CD4-positive, alpha-beta T cell (primary cell): Measurements from ENCODE around the gene EPGN. TPM values are rescaled to one million over a fixed set of nuclear protein-coding genes. Genes with fewer than 3 reads are reported as not detected.

Source experiments
- ATAC-seq: fragments of 200-7000 bp; cut with Tn5 transposase; one replicate; pipeline ENCODE4 v1.10.0; 2022; ENCODE audit warnings: mild to moderate bottlenecking; ENCODE audit not compliant: poor library complexity
- CTCF ChIA-PET: fragments of 350-600 bp; sonication (Branson Sonifier 250); formaldehyde crosslinking; loops from one replicate; lab custom pipeline; 2021; ENCODE audit warnings: antibody characterized with exemption, inconsistent platforms; lab: Charles Lee
- POLR2A ChIA-PET: fragments of 350-600 bp; sonication (Branson Sonifier 250); formaldehyde crosslinking; loops from one replicate; lab custom pipeline; 2021; ENCODE audit warnings: antibody characterized with exemption, inconsistent platforms; lab: Charles Lee
- DNase-seq, 14 experiments: peaks; one replicate each; pipeline ENCODE4 v3.0.0-alpha.2; 2013 to 2020; ENCODE audit warnings: mixed read lengths in 2 of 14
- H3K27ac ChIP-seq, 2 donors: one replicate each; pipeline versions ENCODE4 v1.5.1 to v1.7.0; 2013; ENCODE audit warnings: low read length in 2 of 2, low read depth in 1 of 2, mild to moderate bottlenecking in 1 of 2
- H3K27me3 ChIP-seq, 2 experiments: 1 replicate in 1 of 2; 2 replicates in 1 of 2; pipeline versions ENCODE4 v1.6.1 to v1.7.0; 2013; ENCODE audit warnings: low read length in 2 of 2, control low read depth in 1 of 2, mild to moderate bottlenecking in 1 of 2, moderate library complexity in 1 of 2; ENCODE audit not compliant: insufficient read depth in 2 of 2, control insufficient read depth in 1 of 2
- H3K36me3 ChIP-seq: one replicate; pipeline ENCODE4 v1.6.1; 2013; ENCODE audit warnings: low read length, control low read depth; ENCODE audit not compliant: insufficient read depth
- H3K4me1 ChIP-seq: one replicate; pipeline ENCODE4 v1.6.1; 2013; ENCODE audit warnings: low read length, control low read depth; ENCODE audit not compliant: insufficient read depth
- H3K4me3 ChIP-seq: one replicate; pipeline ENCODE4 v1.5.1; 2013; ENCODE audit warnings: mild to moderate bottlenecking, low read length, moderate library complexity
- H3K9me3 ChIP-seq, 2 experiments: 1 replicate in 1 of 2; 2 replicates in 1 of 2; pipeline versions ENCODE4 v1.6.1 to v1.7.0; 2013; ENCODE audit warnings: low read length in 2 of 2, mild to moderate bottlenecking in 2 of 2, control low read depth in 1 of 2, moderate library complexity in 1 of 2; ENCODE audit not compliant: control insufficient read depth in 1 of 2, insufficient read depth in 1 of 2
- H3K27ac Mint-ChIP-seq: one replicate; pipeline ENCODE4 v1.8.0; 2020; ENCODE audit warnings: mixed read lengths
- H3K27me3 Mint-ChIP-seq: one replicate; pipeline ENCODE4 v1.8.0; 2021; ENCODE audit warnings: mixed read lengths
- H3K36me3 Mint-ChIP-seq: one replicate; pipeline ENCODE4 v1.8.0; 2021; ENCODE audit warnings: low read depth, mixed read lengths
- H3K4me1 Mint-ChIP-seq: one replicate; pipeline ENCODE4 v1.8.0; 2021; ENCODE audit warnings: low read depth, mixed read lengths
- H3K4me3 Mint-ChIP-seq: one replicate; pipeline ENCODE4 v1.8.0; 2020; ENCODE audit warnings: mild to moderate bottlenecking, mixed read lengths
- H3K9me3 Mint-ChIP-seq: one replicate; pipeline ENCODE4 v1.8.0; 2020; ENCODE audit warnings: mixed read lengths
- intact Hi-C, 2 experiments: fragments of 100-400 bp; cut with DNase I in 1 of 2; cut with micrococcal nuclease in 1 of 2; formaldehyde crosslinking; loops; one replicate each; pipeline versions ENCODE4 v1.15.1 to v1.9.0; 2023 to 2025; cut with DNase I, micrococcal nuclease
- total RNA-seq, 174 experiments: library from RNA in 2 of 174; stranded (reverse) in 2 of 174; gene quantifications; one replicate each; pipeline ENCODE4 v1.2.3 and lab custom pipeline; 2021 to 2026
- TF ChIP-seq, protein P1 (sequence below): fragments of 200-600 bp; IDR thresholded peaks from one replicate; pipeline ENCODE4 v1.8.0; 2022; ENCODE audit warnings: antibody characterized with exemption, mild to moderate bottlenecking

The EPGN gene
- total RNA-seq, 2 experiments from 2014 or later = 3.7 to 5.9 TPM

DNA sequence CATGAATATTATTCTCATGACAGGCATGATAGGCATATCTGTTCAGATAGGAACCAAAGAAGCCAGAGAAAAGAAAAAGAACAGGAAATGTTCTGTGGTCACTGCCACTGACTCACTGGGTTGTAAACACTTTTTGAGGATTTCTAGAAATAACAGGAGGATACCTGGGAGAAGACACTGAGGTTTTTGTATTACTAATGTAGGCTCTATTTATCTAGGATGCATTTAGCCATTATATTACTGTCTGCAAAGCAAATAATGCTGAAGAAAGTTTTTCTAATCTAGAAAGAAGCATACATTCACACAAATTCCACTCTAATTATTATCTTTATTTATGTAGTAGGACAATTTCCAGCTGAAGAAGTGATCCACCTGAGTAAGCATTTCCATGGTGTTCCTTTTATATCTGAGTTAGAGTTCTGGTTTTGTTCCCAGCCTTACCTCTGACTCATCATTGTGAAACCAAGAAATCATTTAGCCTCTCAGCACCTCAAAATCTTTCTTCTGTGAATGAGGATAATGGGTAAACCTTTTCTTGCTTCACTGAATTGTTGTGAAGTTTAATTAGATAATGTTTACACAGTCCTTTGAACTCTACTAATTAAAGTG is 40.2 kb upstream of the EPGN start:
- intact Hi-C loops = no loop called here
- H3K36me3 Mint-ChIP-seq = no peaks in the 10 kb centered on the region
- no peak overlapping the region for H3K27ac ChIP-seq
- H3K27me3 Mint-ChIP-seq = no peaks in the 10 kb centered on the region
- TF ChIP-seq, protein P1, sequence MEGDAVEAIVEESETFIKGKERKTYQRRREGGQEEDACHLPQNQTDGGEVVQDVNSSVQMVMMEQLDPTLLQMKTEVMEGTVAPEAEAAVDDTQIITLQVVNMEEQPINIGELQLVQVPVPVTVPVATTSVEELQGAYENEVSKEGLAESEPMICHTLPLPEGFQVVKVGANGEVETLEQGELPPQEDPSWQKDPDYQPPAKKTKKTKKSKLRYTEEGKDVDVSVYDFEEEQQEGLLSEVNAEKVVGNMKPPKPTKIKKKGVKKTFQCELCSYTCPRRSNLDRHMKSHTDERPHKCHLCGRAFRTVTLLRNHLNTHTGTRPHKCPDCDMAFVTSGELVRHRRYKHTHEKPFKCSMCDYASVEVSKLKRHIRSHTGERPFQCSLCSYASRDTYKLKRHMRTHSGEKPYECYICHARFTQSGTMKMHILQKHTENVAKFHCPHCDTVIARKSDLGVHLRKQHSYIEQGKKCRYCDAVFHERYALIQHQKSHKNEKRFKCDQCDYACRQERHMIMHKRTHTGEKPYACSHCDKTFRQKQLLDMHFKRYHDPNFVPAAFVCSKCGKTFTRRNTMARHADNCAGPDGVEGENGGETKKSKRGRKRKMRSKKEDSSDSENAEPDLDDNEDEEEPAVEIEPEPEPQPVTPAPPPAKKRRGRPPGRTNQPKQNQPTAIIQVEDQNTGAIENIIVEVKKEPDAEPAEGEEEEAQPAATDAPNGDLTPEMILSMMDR = no peak
- POLR2A ChIA-PET = no interaction called here
- CTCF ChIA-PET = no interaction called here
- H3K27ac Mint-ChIP-seq = no peak overlapping the region
- no peak overlapping the region for H3K4me3 Mint-ChIP-seq
- no peaks in the 10 kb centered on the region for H3K4me1 ChIP-seq
- H3K27me3 ChIP-seq = no peaks in the 10 kb centered on the region
- H3K4me1 Mint-ChIP-seq = peaks cover 4% of the 10 kb centered on the region
- DNase-seq (no peak), ATAC-seq (no peak)
- H3K9me3 Mint-ChIP-seq = no peaks in the 10 kb centered on the region
- no peaks in the 10 kb centered on the region for H3K36me3 ChIP-seq
- H3K4me3 ChIP-seq = no peak overlapping the region
- no peaks in the 10 kb centered on the region for H3K9me3 ChIP-seq

DNA sequence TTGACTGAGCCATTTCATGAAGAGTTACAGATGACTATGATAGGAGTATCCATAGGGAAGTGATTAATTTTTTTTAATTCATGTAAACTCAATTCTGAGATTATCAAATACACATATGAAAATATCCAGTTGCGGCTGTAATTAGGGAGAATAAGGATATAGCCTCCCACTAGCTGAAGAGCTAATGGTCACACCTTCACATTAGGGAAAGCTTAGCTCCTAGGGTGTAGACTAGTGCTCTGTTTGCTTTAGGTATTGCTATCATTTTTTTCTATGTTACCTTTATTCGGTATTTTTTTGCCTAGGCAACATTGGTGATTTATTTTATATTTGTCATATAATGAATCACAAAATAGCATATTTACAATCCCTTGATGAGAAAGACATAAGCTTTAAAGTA is 39.6 kb upstream of the EPGN start:
- Mint-ChIP-seq H3K36me3 (no peaks in the 10 kb centered on the region), H3K27me3 (no peaks in the 10 kb centered on the region), H3K9me3 (no peaks in the 10 kb centered on the region), H3K4me1 (peaks cover 4% of the 10 kb centered on the region), H3K27ac (no peak overlapping the region), H3K4me3 (no peak overlapping the region)
- Histone ChIP-seq H3K36me3 (no peaks in the 10 kb centered on the region), H3K9me3 (no peaks in the 10 kb centered on the region), H3K27me3 (no peaks in the 10 kb centered on the region), H3K4me1 (no peaks in the 10 kb centered on the region), H3K4me3 (no peak overlapping the region), H3K27ac (no peak overlapping the region)
- intact Hi-C loops = no loop called here
- ChIA-PET POLR2A (no interaction called here), CTCF (interaction anchor here (0.9 kb wide), 1 partner anchor 20 kb away, joined by 3 read pairs; no protein-coding TSS in a partner anchor)
- ATAC-seq (no peak), DNase-seq (no peak)
- TF ChIP-seq, protein P1 = no peak

DNA sequence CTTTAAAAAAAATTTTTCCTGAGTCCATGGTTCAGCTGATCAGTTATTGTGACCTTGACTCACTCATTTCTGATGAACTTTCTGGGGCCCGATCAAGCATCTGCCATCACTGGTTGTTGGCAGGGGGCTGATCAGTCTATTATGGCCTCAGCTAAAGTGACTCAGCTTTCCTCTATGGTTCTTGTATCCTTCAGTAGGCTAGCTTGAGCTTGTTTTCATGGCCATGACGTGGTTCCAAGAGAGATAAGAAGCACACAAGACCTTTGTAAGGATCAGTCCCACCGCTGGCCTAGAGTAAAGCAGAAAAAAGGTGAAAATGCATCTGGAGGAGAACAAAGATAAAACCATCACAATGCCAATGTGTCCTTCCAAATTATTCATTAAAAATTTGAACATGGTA is 29.8 kb upstream of the EPGN start:
- TF ChIP-seq, protein P1 = no peak

More for the DNA sequence above, 29.8 kb upstream of the EPGN start:
- no peaks in the 10 kb centered on the region for H3K27me3 Mint-ChIP-seq
- H3K9me3 Mint-ChIP-seq = no peaks in the 10 kb centered on the region
- POLR2A ChIA-PET = no interaction called here
- no peaks in the 10 kb centered on the region for H3K4me1 Mint-ChIP-seq
- Histone ChIP-seq H3K4me3 (no peak overlapping the region), H3K36me3 (no peaks in the 10 kb centered on the region), H3K9me3 (no peaks in the 10 kb centered on the region), H3K4me1 (no peaks in the 10 kb centered on the region), H3K27ac (no peak overlapping the region), H3K27me3 (no peaks in the 10 kb centered on the region)
- no peak for DNase-seq
- CTCF ChIA-PET = no interaction called here
- H3K27ac Mint-ChIP-seq = no peak overlapping the region
- no peak for ATAC-seq
- H3K36me3 Mint-ChIP-seq = peaks cover 1% of the 10 kb centered on the region
- intact Hi-C loops = no loop called here
- no peak overlapping the region for H3K4me3 Mint-ChIP-seq
